GM12891 (cell line): ENCODE measurements around the gene ALDH1A3.

Source experiments
- POLR2A ChIP-seq: IDR thresholded peaks from 2 replicates; pipeline ENCODE4 v1.6.1; 2011; ENCODE audit warnings: low read depth, low read length, control low read depth
- POLR2AphosphoS5 ChIP-seq: IDR thresholded peaks from 2 replicates; pipeline ENCODE4 v1.6.1; 2011; ENCODE audit warnings: low read depth, low read length, control low read depth
- POU2F2 ChIP-seq: IDR thresholded peaks from 2 replicates; pipeline ENCODE4 v1.6.1; 2011; ENCODE audit warnings: low read depth, mild to moderate bottlenecking, control low read depth, low read length, moderate library complexity
- SPI1 ChIP-seq: IDR thresholded peaks from 2 replicates; pipeline ENCODE4 v1.6.1; 2011; ENCODE audit warnings: low read depth, low read length, control low read depth
- TAF1 ChIP-seq: IDR thresholded peaks from 2 replicates; pipeline ENCODE4 v1.6.1; 2011; ENCODE audit warnings: low read depth, low read length, control low read depth

DNA sequence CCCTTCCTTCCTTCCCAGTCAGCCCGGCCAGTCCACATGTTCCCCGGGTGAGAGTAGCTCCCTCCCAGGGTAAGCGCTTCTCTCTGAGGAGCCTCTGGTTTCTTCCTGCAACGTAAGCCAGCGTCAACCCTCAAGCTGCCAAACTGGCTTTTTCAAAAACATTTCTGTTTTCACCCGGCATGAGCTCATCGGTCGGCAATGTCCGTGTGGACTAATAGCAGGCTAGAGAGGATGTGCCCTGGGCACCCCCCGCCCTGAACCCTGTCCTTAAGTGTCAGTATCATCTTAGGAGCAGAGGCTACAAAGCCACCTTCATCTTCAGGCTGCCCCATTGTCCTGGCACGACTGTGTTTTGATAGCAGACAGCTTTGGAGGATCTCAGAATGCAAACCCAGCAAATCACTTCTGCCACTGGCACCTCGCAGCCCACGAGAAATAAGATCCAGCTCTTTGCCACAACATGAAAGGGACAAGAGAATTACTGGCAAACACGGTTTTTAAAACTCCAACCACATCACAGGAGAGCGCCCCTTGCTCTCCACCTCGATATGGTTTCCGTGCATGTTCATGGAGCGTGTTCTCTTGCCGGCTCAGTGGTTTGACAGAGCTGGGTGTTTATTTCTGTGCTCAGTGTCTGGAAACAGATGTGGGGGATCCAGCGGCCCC lies 9.9 kb downstream of the ALDH1A3 start:
- TF ChIP-seq POLR2AphosphoS5, result no peak
- TF ChIP-seq POLR2A, result no peak
- no peak for TF ChIP-seq SPI1
- no peak for TF ChIP-seq TAF1
- no peak for TF ChIP-seq POU2F2
